ENCODE data around the gene SPATS2. TPM values are rescaled to one million over a fixed set of nuclear protein-coding genes. Genes with fewer than 3 reads are reported as not detected.

The SPATS2 gene
- total and polyA plus RNA-seq, 10 of the 15 experiments (the other 5 are each of a cell fraction or from before 2014, with no cell fraction given): 9.0 to 54.2 (median 27.5) TPM

DNA sequence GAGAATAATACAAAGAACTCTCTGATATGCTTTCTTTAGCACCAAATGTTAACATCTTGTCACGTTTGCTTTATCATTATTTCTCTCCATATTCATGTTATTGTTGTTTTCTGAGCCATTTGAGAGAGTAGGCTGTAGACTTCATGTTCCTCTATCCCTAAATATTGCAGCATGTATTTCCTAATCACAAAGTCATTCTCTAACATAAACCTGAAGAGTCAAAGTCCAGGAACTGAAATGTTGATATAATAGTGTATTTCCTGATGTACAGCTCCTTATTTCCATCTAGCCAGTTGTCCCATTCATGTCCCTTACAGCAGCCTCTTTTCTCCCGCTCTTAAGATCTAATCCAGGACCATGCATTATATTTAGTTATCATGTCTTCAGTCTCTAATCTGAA is 72.8 kb downstream of the SPATS2 start:
- POLR2A ChIA-PET: interaction anchor here (0.6 kb wide), 2 partner anchors 96 to 476 kb away, joined by 3 read pairs; no protein-coding TSS in a partner anchor
- no TSS peak for BruUV-seq (replicated peaks)
- Histone ChIP-seq H3K9ac (ENCODE audit: control insufficient read depth, insufficient read depth, low read length) (no peak overlapping the region), H3K4me2 (ENCODE audit: control insufficient read depth, insufficient read depth) (no peak overlapping the region), H2AFZ (ENCODE audit: control insufficient read depth, low read depth, low read length) (no peak overlapping the region), H3K27me3 (replicated peaks in 1 of 2; ENCODE audit: control insufficient read depth in 2 of 2, insufficient read depth in 2 of 2, low read length in 1 of 2) (no peaks in the 10 kb centered on the region), H3K4me1 (ENCODE audit: control insufficient read depth, insufficient read depth, low read length) (no peaks in the 10 kb centered on the region), H3K79me2 (ENCODE audit: control insufficient read depth, insufficient read depth, low read length) (peaks cover 22% of the 10 kb centered on the region), H3K4me3 (no peak overlapping the region), H3K36me3 (ENCODE audit: control insufficient read depth in 2 of 2, insufficient read depth in 2 of 2, low read length in 1 of 2) (no peaks in the 10 kb centered on the region; a peak in 1 of 4 replicates), H3K9me3 (replicated peaks; ENCODE audit: control insufficient read depth, insufficient read depth, low read length) (no peaks in the 10 kb centered on the region), H4K20me1 (ENCODE audit: control insufficient read depth, insufficient read depth) (no peaks in the 10 kb centered on the region), H3K27ac (ENCODE audit: control insufficient read depth, insufficient read depth) (no peak overlapping the region)
- intact Hi-C loops (cut with micrococcal nuclease; ENCODE audit: unreplicated experiment) (no loop called here), in situ Hi-C loops (cut with MboI) (no loop called here)
- WGBS (ENCODE audit: insufficient coverage, insufficient replicate concordance, low lambda C conversion rate, missing lambda C conversion rate): 64% methylated on average over 2 of the region's 2 CpGs
- RAD21 ChIA-PET (ENCODE audit: unreplicated experiment): no interaction called here
- FAIRE-seq (no peak), ATAC-seq (no peak), DNase-seq (ENCODE audit: low read depth, low spot score) (no peak)
- SMC1A ChIA-PET (ENCODE audit: uncharacterized antibody, unreplicated experiment): interaction anchor here (3.3 to 4.8 kb wide), 2 partner anchors 11 to 82 kb away, joined by 10 to 17 read pairs; no protein-coding TSS in a partner anchor
- CTCF ChIA-PET: interaction anchor here (1.2 to 5.6 kb wide), 2 partner anchors 82 to 151 kb away, joined by 3 to 25 read pairs; no protein-coding TSS in a partner anchor
- TF ChIP-seq SUZ12 (IDR thresholded peaks at IDR 0.05; ENCODE audit: unreplicated experiment) (no peak), BMI1 (IDR thresholded peaks at IDR 0.05; ENCODE audit: borderline replicate concordance) (no peak), CEBPB (IDR thresholded peaks at IDR 0.05; ENCODE audit: borderline replicate concordance in 1 of 2, low read depth in 2 of 2, low read length in 2 of 2) (no peak), CREM (IDR thresholded peaks at IDR 0.05; ENCODE audit: low read depth) (no peak), STAT1 (conservative IDR thresholded peaks at IDR 0.05) (no peak), HCFC1 (IDR thresholded peaks at IDR 0.05; ENCODE audit: low read length) (no peak), KDM1A (IDR thresholded peaks at IDR 0.05; ENCODE audit: borderline replicate concordance) (no peak), MYB (IDR thresholded peaks at IDR 0.05; ENCODE audit: borderline replicate concordance, low read depth, low read length) (no peak)
- TF ChIP-seq, protein P1, sequence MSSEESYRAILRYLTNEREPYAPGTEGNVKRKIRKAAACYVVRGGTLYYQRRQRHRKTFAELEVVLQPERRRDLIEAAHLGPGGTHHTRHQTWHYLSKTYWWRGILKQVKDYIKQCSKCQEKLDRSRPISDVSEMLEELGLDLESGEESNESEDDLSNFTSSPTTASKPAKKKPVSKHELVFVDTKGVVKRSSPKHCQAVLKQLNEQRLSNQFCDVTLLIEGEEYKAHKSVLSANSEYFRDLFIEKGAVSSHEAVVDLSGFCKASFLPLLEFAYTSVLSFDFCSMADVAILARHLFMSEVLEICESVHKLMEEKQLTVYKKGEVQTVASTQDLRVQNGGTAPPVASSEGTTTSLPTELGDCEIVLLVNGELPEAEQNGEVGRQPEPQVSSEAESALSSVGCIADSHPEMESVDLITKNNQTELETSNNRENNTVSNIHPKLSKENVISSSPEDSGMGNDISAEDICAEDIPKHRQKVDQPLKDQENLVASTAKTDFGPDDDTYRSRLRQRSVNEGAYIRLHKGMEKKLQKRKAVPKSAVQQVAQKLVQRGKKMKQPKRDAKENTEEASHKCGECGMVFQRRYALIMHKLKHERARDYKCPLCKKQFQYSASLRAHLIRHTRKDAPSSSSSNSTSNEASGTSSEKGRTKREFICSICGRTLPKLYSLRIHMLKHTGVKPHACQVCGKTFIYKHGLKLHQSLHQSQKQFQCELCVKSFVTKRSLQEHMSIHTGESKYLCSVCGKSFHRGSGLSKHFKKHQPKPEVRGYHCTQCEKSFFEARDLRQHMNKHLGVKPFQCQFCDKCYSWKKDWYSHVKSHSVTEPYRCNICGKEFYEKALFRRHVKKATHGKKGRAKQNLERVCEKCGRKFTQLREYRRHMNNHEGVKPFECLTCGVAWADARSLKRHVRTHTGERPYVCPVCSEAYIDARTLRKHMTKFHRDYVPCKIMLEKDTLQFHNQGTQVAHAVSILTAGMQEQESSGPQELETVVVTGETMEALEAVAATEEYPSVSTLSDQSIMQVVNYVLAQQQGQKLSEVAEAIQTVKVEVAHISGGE (CRISPR knock-in tag; IDR thresholded peaks at IDR 0.05): no peak
- TF ChIP-seq, protein P2, sequence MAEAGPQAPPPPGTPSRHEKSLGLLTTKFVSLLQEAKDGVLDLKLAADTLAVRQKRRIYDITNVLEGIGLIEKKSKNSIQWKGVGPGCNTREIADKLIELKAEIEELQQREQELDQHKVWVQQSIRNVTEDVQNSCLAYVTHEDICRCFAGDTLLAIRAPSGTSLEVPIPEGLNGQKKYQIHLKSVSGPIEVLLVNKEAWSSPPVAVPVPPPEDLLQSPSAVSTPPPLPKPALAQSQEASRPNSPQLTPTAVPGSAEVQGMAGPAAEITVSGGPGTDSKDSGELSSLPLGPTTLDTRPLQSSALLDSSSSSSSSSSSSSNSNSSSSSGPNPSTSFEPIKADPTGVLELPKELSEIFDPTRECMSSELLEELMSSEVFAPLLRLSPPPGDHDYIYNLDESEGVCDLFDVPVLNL (IDR thresholded peaks at IDR 0.05; ENCODE audit: low read depth, low read length): no peak
- TF ChIP-seq, protein P3, sequence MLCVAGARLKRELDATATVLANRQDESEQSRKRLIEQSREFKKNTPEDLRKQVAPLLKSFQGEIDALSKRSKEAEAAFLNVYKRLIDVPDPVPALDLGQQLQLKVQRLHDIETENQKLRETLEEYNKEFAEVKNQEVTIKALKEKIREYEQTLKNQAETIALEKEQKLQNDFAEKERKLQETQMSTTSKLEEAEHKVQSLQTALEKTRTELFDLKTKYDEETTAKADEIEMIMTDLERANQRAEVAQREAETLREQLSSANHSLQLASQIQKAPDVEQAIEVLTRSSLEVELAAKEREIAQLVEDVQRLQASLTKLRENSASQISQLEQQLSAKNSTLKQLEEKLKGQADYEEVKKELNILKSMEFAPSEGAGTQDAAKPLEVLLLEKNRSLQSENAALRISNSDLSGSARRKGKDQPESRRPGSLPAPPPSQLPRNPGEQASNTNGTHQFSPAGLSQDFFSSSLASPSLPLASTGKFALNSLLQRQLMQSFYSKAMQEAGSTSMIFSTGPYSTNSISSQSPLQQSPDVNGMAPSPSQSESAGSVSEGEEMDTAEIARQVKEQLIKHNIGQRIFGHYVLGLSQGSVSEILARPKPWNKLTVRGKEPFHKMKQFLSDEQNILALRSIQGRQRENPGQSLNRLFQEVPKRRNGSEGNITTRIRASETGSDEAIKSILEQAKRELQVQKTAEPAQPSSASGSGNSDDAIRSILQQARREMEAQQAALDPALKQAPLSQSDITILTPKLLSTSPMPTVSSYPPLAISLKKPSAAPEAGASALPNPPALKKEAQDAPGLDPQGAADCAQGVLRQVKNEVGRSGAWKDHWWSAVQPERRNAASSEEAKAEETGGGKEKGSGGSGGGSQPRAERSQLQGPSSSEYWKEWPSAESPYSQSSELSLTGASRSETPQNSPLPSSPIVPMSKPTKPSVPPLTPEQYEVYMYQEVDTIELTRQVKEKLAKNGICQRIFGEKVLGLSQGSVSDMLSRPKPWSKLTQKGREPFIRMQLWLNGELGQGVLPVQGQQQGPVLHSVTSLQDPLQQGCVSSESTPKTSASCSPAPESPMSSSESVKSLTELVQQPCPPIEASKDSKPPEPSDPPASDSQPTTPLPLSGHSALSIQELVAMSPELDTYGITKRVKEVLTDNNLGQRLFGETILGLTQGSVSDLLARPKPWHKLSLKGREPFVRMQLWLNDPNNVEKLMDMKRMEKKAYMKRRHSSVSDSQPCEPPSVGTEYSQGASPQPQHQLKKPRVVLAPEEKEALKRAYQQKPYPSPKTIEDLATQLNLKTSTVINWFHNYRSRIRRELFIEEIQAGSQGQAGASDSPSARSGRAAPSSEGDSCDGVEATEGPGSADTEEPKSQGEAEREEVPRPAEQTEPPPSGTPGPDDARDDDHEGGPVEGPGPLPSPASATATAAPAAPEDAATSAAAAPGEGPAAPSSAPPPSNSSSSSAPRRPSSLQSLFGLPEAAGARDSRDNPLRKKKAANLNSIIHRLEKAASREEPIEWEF (IDR thresholded peaks at IDR 0.05; ENCODE audit: insufficient replicate concordance, low read depth, low read length): no peak
